ENCODE results near the gene RMND1. TPM values are rescaled to one million over a fixed set of nuclear protein-coding genes. Genes with fewer than 3 reads are reported as not detected.

The RMND1 gene
- total RNA-seq, 1 experiment from 2014 or later = 39.1 TPM

DNA sequence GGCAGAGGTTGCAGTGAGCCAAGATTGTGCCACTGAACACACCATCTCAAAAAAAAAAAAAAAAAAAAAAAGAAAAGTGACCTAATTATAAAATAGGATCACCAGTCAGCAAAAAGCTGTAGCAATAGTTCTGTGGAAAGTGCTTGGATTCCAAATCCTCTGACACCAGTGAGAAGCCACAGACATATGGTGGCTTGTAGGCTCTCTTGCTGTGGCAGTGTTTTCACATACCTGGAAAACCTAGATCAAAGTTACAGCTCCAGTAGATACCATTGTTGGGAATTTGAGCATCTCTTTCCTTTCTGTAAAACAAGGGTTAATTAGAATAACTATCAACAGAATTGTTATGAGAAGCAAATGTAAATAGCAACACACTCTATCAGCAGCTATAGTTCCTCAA is 46.0 kb upstream of the RMND1 start:
- TF ChIP-seq, protein P1, sequence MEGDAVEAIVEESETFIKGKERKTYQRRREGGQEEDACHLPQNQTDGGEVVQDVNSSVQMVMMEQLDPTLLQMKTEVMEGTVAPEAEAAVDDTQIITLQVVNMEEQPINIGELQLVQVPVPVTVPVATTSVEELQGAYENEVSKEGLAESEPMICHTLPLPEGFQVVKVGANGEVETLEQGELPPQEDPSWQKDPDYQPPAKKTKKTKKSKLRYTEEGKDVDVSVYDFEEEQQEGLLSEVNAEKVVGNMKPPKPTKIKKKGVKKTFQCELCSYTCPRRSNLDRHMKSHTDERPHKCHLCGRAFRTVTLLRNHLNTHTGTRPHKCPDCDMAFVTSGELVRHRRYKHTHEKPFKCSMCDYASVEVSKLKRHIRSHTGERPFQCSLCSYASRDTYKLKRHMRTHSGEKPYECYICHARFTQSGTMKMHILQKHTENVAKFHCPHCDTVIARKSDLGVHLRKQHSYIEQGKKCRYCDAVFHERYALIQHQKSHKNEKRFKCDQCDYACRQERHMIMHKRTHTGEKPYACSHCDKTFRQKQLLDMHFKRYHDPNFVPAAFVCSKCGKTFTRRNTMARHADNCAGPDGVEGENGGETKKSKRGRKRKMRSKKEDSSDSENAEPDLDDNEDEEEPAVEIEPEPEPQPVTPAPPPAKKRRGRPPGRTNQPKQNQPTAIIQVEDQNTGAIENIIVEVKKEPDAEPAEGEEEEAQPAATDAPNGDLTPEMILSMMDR (IDR thresholded peaks at IDR 0.05; ENCODE audit: insufficient read depth in 1 of 2, low read depth in 1 of 2, low read length in 1 of 2, severe bottlenecking in 1 of 2, unreplicated experiment in 1 of 2) = no peak
- no TSS peak for BruUV-seq (replicated peaks)
- no peak for DNase-seq
- Histone ChIP-seq H3K27me3 (replicated peaks; ENCODE audit: control insufficient read depth, insufficient read depth, low read length) (no peaks in the 10 kb centered on the region), H3K36me3 (ENCODE audit: control insufficient read depth, insufficient read depth, low read length) (no peaks in the 10 kb centered on the region), H3K4me3 (ENCODE audit: low read depth, low read length) (no peak overlapping the region), H3K9me3 (no peaks in the 10 kb centered on the region), H3K4me1 (peaks cover 22% of the 10 kb centered on the region)
- CTCF ChIA-PET = no interaction called here
- Mint-ChIP-seq H3K27ac (ENCODE audit: unreplicated experiment) (no peak overlapping the region), H3K4me3 (ENCODE audit: unreplicated experiment) (no peak overlapping the region), H3K27me3 (ENCODE audit: insufficient read depth, unreplicated experiment) (no peaks in the 10 kb centered on the region), H3K9me3 (ENCODE audit: unreplicated experiment) (no peaks in the 10 kb centered on the region), H3K4me1 (ENCODE audit: low read depth, unreplicated experiment) (peaks cover 33% of the 10 kb centered on the region), H3K36me3 (ENCODE audit: insufficient read depth, unreplicated experiment) (no peaks in the 10 kb centered on the region)
- POLR2A ChIA-PET = no interaction called here
- intact Hi-C loops (cut with micrococcal nuclease; ENCODE audit: unreplicated experiment) = no loop called here

DNA sequence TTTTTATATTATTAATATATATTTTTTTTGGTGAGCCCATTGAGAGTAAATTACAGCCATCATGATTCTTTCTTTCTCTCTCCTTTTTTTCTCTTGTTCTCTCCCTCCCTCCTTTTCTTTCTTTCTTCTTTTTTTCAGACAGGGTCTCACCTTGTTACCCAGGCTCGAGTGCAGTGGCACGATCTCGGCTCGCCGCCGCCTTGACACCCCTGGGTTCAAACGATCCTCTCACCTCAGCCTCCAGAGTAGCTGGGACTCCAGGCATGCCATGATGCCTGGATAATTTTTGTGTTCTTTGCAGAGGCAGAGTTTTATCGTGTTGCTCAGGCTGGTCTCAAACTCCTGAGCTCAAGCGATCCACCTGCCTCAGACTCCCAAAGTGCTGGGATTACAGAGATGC is 43.5 kb upstream of the RMND1 start:
- POLR2A ChIA-PET = no interaction called here
- H3K9me3 Mint-ChIP-seq (ENCODE audit: unreplicated experiment) = no peaks in the 10 kb centered on the region
- Histone ChIP-seq H3K4me3 (ENCODE audit: low read depth, low read length) (peak overlapping the region; percentile 11; the same call in 1 of the 2 replicates), H3K4me1 (peaks cover 6% of the 10 kb centered on the region; the same call in 1 of the 2 replicates), H3K36me3 (ENCODE audit: control insufficient read depth, insufficient read depth, low read length) (no peaks in the 10 kb centered on the region), H3K9me3 (no peaks in the 10 kb centered on the region), H3K27me3 (replicated peaks; ENCODE audit: control insufficient read depth, insufficient read depth, low read length) (no peaks in the 10 kb centered on the region)
- H3K4me3 Mint-ChIP-seq (ENCODE audit: unreplicated experiment) = peak overlapping the region; percentile 88
- intact Hi-C loops (cut with micrococcal nuclease; ENCODE audit: unreplicated experiment) = no loop called here
- peak overlapping the region; percentile 87 for H3K27ac Mint-ChIP-seq (ENCODE audit: unreplicated experiment)
- BruUV-seq (replicated peaks) = no TSS peak
- TF ChIP-seq, protein P1 (IDR thresholded peaks at IDR 0.05; ENCODE audit: insufficient read depth in 1 of 2, low read depth in 1 of 2, low read length in 1 of 2, severe bottlenecking in 1 of 2, unreplicated experiment in 1 of 2) = no peak
- CTCF ChIA-PET = no interaction called here
- peaks cover 19% of the 10 kb centered on the region for H3K4me1 Mint-ChIP-seq (ENCODE audit: low read depth, unreplicated experiment)
- no peaks in the 10 kb centered on the region for H3K36me3 Mint-ChIP-seq (ENCODE audit: insufficient read depth, unreplicated experiment)
- H3K27me3 Mint-ChIP-seq (ENCODE audit: insufficient read depth, unreplicated experiment) = no peaks in the 10 kb centered on the region
- DNase-seq = no peak

DNA sequence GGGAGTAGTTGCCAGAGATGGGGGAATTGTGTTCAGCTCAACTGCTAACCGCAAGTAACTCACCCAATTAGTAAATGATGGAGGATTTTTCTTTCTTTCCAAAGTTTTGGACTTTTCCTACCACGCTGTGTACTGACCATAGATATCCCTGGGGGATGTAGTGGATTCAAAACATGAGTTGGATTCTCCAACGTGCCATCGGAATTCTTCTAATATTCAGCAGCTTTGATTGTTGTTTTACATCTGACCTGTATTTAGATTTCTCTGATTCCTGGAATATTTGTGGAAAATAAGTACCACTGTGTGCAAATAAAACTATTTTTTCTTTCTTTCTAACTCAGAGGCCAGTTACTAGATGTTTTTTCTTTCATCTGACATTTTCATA is 43.0 kb upstream of the RMND1 start:
- H3K4me3 Mint-ChIP-seq (ENCODE audit: unreplicated experiment) = peak overlapping the region; percentile 88
- H3K4me1 ChIP-seq = peaks cover 6% of the 10 kb centered on the region; the same call in 1 of the 2 replicates
- no peaks in the 10 kb centered on the region for H3K9me3 Mint-ChIP-seq (ENCODE audit: unreplicated experiment)
- intact Hi-C loops (cut with micrococcal nuclease; ENCODE audit: unreplicated experiment) = loop anchor here (5.0 kb wide), 1 partner anchor 43 kb away; the partner anchor contains the start of gene RMND1
- H3K27me3 Mint-ChIP-seq (ENCODE audit: insufficient read depth, unreplicated experiment) = no peaks in the 10 kb centered on the region
- H3K4me3 ChIP-seq (ENCODE audit: low read depth, low read length) = peak overlapping the region; percentile 65
- no peaks in the 10 kb centered on the region for H3K36me3 Mint-ChIP-seq (ENCODE audit: insufficient read depth, unreplicated experiment)
- TSS peak; percentile 75 for BruUV-seq (replicated peaks)
- TF ChIP-seq, protein P1 (IDR thresholded peaks at IDR 0.05; ENCODE audit: insufficient read depth in 1 of 2, low read depth in 1 of 2, low read length in 1 of 2, severe bottlenecking in 1 of 2, unreplicated experiment in 1 of 2) = no peak
- ChIA-PET CTCF (no interaction called here), POLR2A (no interaction called here)
- no peaks in the 10 kb centered on the region for H3K27me3 ChIP-seq (replicated peaks; ENCODE audit: control insufficient read depth, insufficient read depth, low read length)
- H3K27ac Mint-ChIP-seq (ENCODE audit: unreplicated experiment) = peak overlapping the region; percentile 87
- no peak for DNase-seq
- peaks cover 14% of the 10 kb centered on the region for H3K4me1 Mint-ChIP-seq (ENCODE audit: low read depth, unreplicated experiment)
- H3K9me3 ChIP-seq = no peaks in the 10 kb centered on the region
- H3K36me3 ChIP-seq (ENCODE audit: control insufficient read depth, insufficient read depth, low read length) = no peaks in the 10 kb centered on the region

All from Caco-2 (cell line).